IMR-90 (cell line): ENCODE data around the gene ARHGEF9. TPM values are rescaled to one million over a fixed set of nuclear protein-coding genes. Genes with fewer than 3 reads are reported as not detected.

Experiments used
- ATAC-seq: fragments of 200-7000 bp; cut with Tn5 transposase; 2 replicates; pipeline ENCODE4 v1.9.1; 2020; ENCODE audit warnings: low read depth, mild to moderate bottlenecking, moderate library complexity
- BruUV-seq: library from RNA; stranded (reverse); fragments of 400-500 nt; replicated peaks from 2 replicates; lab custom pipeline; 2021; lab: Mats Ljungman, UMichigan
- CTCF ChIA-PET: fragments of 300-600 bp; formaldehyde crosslinking; extraction: SDS; loops from one replicate; lab custom pipeline; 2021; ENCODE audit warnings: antibody characterized with exemption; lab: Yijun Ruan, JAX
- POLR2A ChIA-PET: fragments of 300-600 bp; sonication (Branson Sonifier 250); formaldehyde crosslinking; loops from one replicate; lab custom pipeline; 2022; ENCODE audit warnings: antibody characterized with exemption; ENCODE audit not compliant: unreplicated experiment; lab: Charles Lee
- DNase-seq: peaks from one replicate; pipeline ENCODE4 v3.0.0; 2013
- H2AFZ ChIP-seq: replicated peaks from 2 replicates; pipeline ENCODE3; 2013; ENCODE audit warnings: low read length, mild to moderate bottlenecking; ENCODE audit not compliant: poor library complexity
- H2AK5ac ChIP-seq: 2 replicates; pipeline ENCODE4 v1.6.1; 2013; ENCODE audit warnings: low read depth, low read length, inconsistent platforms
- H2AK9ac ChIP-seq: replicated peaks from 2 replicates; pipeline ENCODE3; 2013; ENCODE audit warnings: mild to moderate bottlenecking, low read depth, low read length, moderate library complexity; ENCODE audit not compliant: poor library complexity
- H2BK120ac ChIP-seq: 2 replicates; pipeline ENCODE4 v1.6.1; 2013; ENCODE audit warnings: low read depth, low read length, inconsistent platforms
- H2BK15ac ChIP-seq: 3 replicates; pipeline ENCODE4 v1.6.1; 2013; ENCODE audit warnings: low read depth, low read length, inconsistent platforms
- H2BK20ac ChIP-seq: 2 replicates; pipeline ENCODE4 v1.6.1; 2013; ENCODE audit warnings: low read depth, mild to moderate bottlenecking, inconsistent platforms, low read length, moderate library complexity
- H2BK5ac ChIP-seq: 2 replicates; pipeline ENCODE4 v1.6.1; 2013; ENCODE audit warnings: mild to moderate bottlenecking, low read depth, low read length, inconsistent platforms; ENCODE audit not compliant: poor library complexity, severe bottlenecking
- H3K14ac ChIP-seq: replicated peaks from 2 replicates; pipeline ENCODE4 v1.6.1; 2013; ENCODE audit warnings: low read depth, low read length, inconsistent platforms
- H3K18ac ChIP-seq: 2 replicates; pipeline ENCODE4 v1.6.1; 2013; ENCODE audit warnings: low read depth, low read length, control low read depth
- H3K23ac ChIP-seq: 2 replicates; pipeline ENCODE4 v1.6.1; 2013; ENCODE audit warnings: low read depth, low read length, inconsistent platforms
- H3K27ac ChIP-seq: 2 replicates; pipeline ENCODE4 v1.5.1; 2013; ENCODE audit warnings: mild to moderate bottlenecking, control low read depth, low read length; ENCODE audit not compliant: insufficient read depth
- H3K27me3 ChIP-seq: 2 replicates; pipeline ENCODE4 v1.6.1; 2013; ENCODE audit warnings: low read length; ENCODE audit not compliant: control insufficient read depth, insufficient read depth
- H3K36me3 ChIP-seq: 2 replicates; pipeline ENCODE4 v1.6.1; 2013; ENCODE audit warnings: low read length, mixed read lengths; ENCODE audit not compliant: control insufficient read depth, insufficient read depth
- H3K4ac ChIP-seq: 2 replicates; pipeline ENCODE4 v1.6.1; 2013; ENCODE audit warnings: low read depth, low read length, inconsistent platforms
- H3K4me1 ChIP-seq: 2 replicates; pipeline ENCODE4 v1.6.1; 2013; ENCODE audit warnings: low read length, mixed read lengths; ENCODE audit not compliant: control insufficient read depth, insufficient read depth
- H3K4me2 ChIP-seq: 2 replicates; pipeline ENCODE4 v1.6.1; 2013; ENCODE audit warnings: low read depth, mild to moderate bottlenecking, control low read depth, low read length, moderate library complexity
- H3K4me3 ChIP-seq: 2 replicates; pipeline ENCODE4 v1.5.1; 2013; ENCODE audit warnings: low read depth, mild to moderate bottlenecking, control low read depth, low read length, moderate library complexity; ENCODE audit not compliant: insufficient read depth
- H3K56ac ChIP-seq: 2 replicates; pipeline ENCODE4 v1.6.1; 2013; ENCODE audit warnings: low read length, inconsistent platforms; ENCODE audit not compliant: insufficient read depth; ENCODE audit errors: extremely low read depth
- H3K79me1 ChIP-seq, 2 experiments: 2 replicates each; pipeline ENCODE4 v1.6.1; 2013; ENCODE audit warnings: low read length in 2 of 2, inconsistent platforms in 1 of 2, low read depth in 1 of 2
- H3K9ac ChIP-seq: 2 replicates; pipeline ENCODE4 v1.6.1; 2013; ENCODE audit warnings: low read depth, low read length, control low read depth
- H3K9me1 ChIP-seq: 2 replicates; pipeline ENCODE4 v1.6.1; 2013; ENCODE audit warnings: low read length, inconsistent platforms; ENCODE audit not compliant: insufficient read depth
- H3K9me3 ChIP-seq: 2 replicates; pipeline ENCODE4 v1.6.1; 2013; ENCODE audit warnings: low read length; ENCODE audit not compliant: control insufficient read depth, insufficient read depth
- H4K20me1 ChIP-seq: 2 replicates; pipeline ENCODE4 v1.6.1; 2013; ENCODE audit warnings: low read length, inconsistent platforms; ENCODE audit not compliant: insufficient read depth
- H4K5ac ChIP-seq: 2 replicates; pipeline ENCODE4 v1.6.1; 2013; ENCODE audit warnings: mild to moderate bottlenecking, low read depth, low read length, control low read depth
- H4K8ac ChIP-seq, 2 experiments: 2 replicates each; pipeline ENCODE4 v1.6.1; 2013; ENCODE audit warnings: low read depth in 2 of 2, low read length in 2 of 2, control low read depth in 1 of 2, inconsistent platforms in 1 of 2
- H4K91ac ChIP-seq: 2 replicates; pipeline ENCODE4 v1.6.1; 2013; ENCODE audit warnings: low read depth, low read length, inconsistent platforms; ENCODE audit not compliant: insufficient read depth
- BHLHE40 ChIP-seq: fragments of 150-350 bp; IDR thresholded peaks from 2 replicates; pipeline ENCODE4 v1.6.1; 2016; ENCODE audit warnings: mild to moderate bottlenecking, low read depth, low read length
- CEBPB ChIP-seq: IDR thresholded peaks from 2 replicates; pipeline ENCODE4 v1.6.1; 2012; ENCODE audit warnings: low read depth, low read length, improper control_type of control experiment
- FOS ChIP-seq: fragments of 150-350 bp; IDR thresholded peaks from 2 replicates; pipeline ENCODE4 v1.6.1; 2016; ENCODE audit warnings: low read depth, low read length
- MAFK ChIP-seq: IDR thresholded peaks from 2 replicates; pipeline ENCODE4 v1.6.1; 2012; ENCODE audit warnings: low read depth, low read length, improper control_type of control experiment
- MAZ ChIP-seq: IDR thresholded peaks from 2 replicates; pipeline ENCODE4 v1.6.1; 2012; ENCODE audit warnings: low read depth, mild to moderate bottlenecking, low read length, improper control_type of control experiment, moderate library complexity, borderline replicate concordance
- RAD21 ChIP-seq: IDR thresholded peaks from 2 replicates; pipeline ENCODE4 v1.6.1; 2012; ENCODE audit warnings: low read length, improper control_type of control experiment
- RCOR1 ChIP-seq: IDR thresholded peaks from 2 replicates; pipeline ENCODE4 v1.6.1; 2012; ENCODE audit warnings: mild to moderate bottlenecking, low read length, improper control_type of control experiment; ENCODE audit not compliant: insufficient replicate concordance
- WGBS, 2 experiments: methylation state at CpG; one replicate each; pipeline versions ENCODE4 v1.1.5 to v1.1.7; 2013; ENCODE audit warnings: missing lambda C conversion rate in 2 of 2; ENCODE audit not compliant: insufficient read length in 1 of 2; ENCODE audit errors: extremely low coverage in 2 of 2; 5-methylcytosine and 5-hydroxymethylcytosine counted together
- dilution Hi-C: fragments of 300-500 bp; cut with HindIII; formaldehyde crosslinking; loops from one replicate; pipeline ENCODE4 v1.14.3; 2018; ENCODE audit warnings: low sequenced_read_pairs; ENCODE audit not compliant: unreplicated experiment
- in situ Hi-C: fragments of 300-500 bp; cut with MboI; formaldehyde crosslinking; loops from 3 replicates; pipeline ENCODE4 v1.14.3; 2019; ENCODE audit warnings: low sequenced_read_pairs, inconsistent platforms, mixed read lengths
- intact Hi-C: fragments of 100-400 bp; cut with micrococcal nuclease; formaldehyde crosslinking; loops from 2 replicates; pipeline ENCODE4 v1.10.0; 2022
- polyA plus RNA-seq, 3 experiments: library from polyadenylated mRNA; depleted of rRNA; stranded (reverse); fragments of >200 nt; gene quantifications; 2 replicates each; pipeline ENCODE4 v1.2.3, GENCODE V29; 2012; ENCODE audit warnings: low replicate concordance in 1 of 3
- total RNA-seq: library from RNA; depleted of rRNA; stranded (reverse); fragments of >200 nt; gene quantifications from 2 replicates; pipeline ENCODE4 v1.2.3, GENCODE V29; 2012
- TF ChIP-seq, protein P1 (sequence below): fragments of 150-350 bp; IDR thresholded peaks from 2 replicates; pipeline ENCODE4 v1.6.1; 2017; ENCODE audit warnings: mild to moderate bottlenecking, antibody characterized with exemption, low read length, low read depth

The ARHGEF9 gene
- total and polyA plus RNA-seq, 2 of the 4 experiments (the other 2 are of a cell fraction): 7.1 to 11.8 TPM

DNA sequence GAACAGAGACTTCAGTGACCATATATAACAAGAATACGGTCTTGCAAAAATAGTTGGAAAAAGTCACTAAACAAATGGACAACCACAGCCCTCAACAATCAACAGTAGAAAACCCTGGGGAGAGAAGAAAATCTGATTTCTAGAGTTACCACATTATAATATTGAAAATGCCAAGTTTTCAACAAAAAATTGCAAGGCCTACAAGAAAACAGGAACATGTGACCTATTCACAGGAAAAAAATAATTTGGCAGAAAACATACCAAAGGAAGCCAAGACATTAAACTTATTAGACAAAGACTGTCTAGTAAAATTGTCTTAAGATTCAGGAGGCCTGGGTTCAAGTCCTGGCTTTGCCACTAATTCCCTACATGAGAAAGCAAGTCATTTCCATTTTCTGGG is 64.7 kb downstream of the ARHGEF9 start:
- Histone ChIP-seq H3K36me3 (0 out of 2 replicates have a peak, but pooled peaks cover 1% of the 10 kb centered on the region), H3K4ac (no peak overlapping the region), H2BK120ac (no peak overlapping the region), H3K9me1 (no peaks in the 10 kb centered on the region), H3K9ac (no peak overlapping the region), H4K8ac (no peak overlapping the region), H3K4me3 (no peak overlapping the region), H3K27ac (no peak overlapping the region), H3K4me2 (no peak overlapping the region), H4K91ac (no peak overlapping the region), H2BK20ac (no peak overlapping the region), H3K18ac (no peak overlapping the region), H3K79me1 (no peaks in the 10 kb centered on the region), H3K27me3 (no peaks in the 10 kb centered on the region), H4K20me1 (no peaks in the 10 kb centered on the region), H3K56ac (no peak overlapping the region), H3K4me1 (no peaks in the 10 kb centered on the region), H3K14ac (no peak overlapping the region), H3K9me3 (no peaks in the 10 kb centered on the region), H2AFZ (no peak overlapping the region), H4K5ac (no peak overlapping the region), H2BK5ac (no peak overlapping the region), H2AK5ac (no peak overlapping the region), H2AK9ac (no peak overlapping the region), H3K23ac (no peak overlapping the region), H2BK15ac (no peak overlapping the region)
- no peak for TF ChIP-seq FOS
- TF ChIP-seq RCOR1: no peak
- TF ChIP-seq RAD21: no peak
- TF ChIP-seq, protein P1, sequence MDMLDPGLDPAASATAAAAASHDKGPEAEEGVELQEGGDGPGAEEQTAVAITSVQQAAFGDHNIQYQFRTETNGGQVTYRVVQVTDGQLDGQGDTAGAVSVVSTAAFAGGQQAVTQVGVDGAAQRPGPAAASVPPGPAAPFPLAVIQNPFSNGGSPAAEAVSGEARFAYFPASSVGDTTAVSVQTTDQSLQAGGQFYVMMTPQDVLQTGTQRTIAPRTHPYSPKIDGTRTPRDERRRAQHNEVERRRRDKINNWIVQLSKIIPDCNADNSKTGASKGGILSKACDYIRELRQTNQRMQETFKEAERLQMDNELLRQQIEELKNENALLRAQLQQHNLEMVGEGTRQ: no peak
- TF ChIP-seq MAFK: no peak
- no peak for TF ChIP-seq MAZ
- no peak for TF ChIP-seq BHLHE40
- no peak for TF ChIP-seq CEBPB
- no peak for ATAC-seq
- CTCF ChIA-PET: no interaction called here
- WGBS, 2 experiments: no CpG with 5 or more reads among the region's 1 CpG
- dilution Hi-C loops: no loop called here
- intact Hi-C loops: no loop called here
- DNase-seq: no peak
- no TSS peak for BruUV-seq
- in situ Hi-C loops: no loop called here
- POLR2A ChIA-PET: no interaction called here
